Measurements from ENCODE around the gene SCN3B. TPM values are rescaled to one million over a fixed set of nuclear protein-coding genes. Genes with fewer than 3 reads are reported as not detected.

SCN3B gene
- total RNA-seq, 8 experiments from 2014 or later, result 0.13 to 67.3 (median 25.3) TPM

DNA sequence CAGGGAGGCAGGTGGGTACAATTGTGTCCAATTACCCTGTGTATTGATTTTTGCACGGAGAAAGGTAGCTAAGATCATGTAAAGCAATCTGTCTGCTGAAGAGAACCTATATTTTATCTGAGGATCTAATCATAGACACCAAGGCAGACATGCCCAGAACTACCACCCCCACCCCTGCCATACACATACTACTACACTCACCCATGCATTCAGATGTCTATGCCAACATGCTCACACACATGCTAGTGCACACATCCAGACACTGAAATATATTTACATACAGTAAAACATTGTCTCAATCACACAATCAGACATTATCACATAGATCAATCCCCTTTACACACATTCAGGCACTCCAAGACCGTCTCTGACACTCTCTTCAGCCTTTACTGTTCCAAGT lies 1.8 kb downstream of the SCN3B start:
- Histone ChIP-seq H3K4me1 (replicated peaks in 1 of 2) (peaks cover 17% of the 10 kb centered on the region in 2 donors), H3K4me3 (peak overlapping the region; percentile 55 to 74 (median 70)), H3K27ac (no peak overlapping the region)
- in situ Hi-C loops (cut with MboI; ENCODE audit: low pct_unique_long_range_greater_than_20kb in 2 of 9, low sequenced_read_pairs in 9 of 9, unreplicated experiment in 9 of 9), result no loop called here
- 0 to 50% (median 25%) methylated on average over 1 to 2 of the region's 2 CpGs; no CpG with 5 or more reads in 4 of the 10 experiments for WGBS, 10 experiments
- ATAC-seq (replicated peaks in 6 of 8), result no peak

DNA sequence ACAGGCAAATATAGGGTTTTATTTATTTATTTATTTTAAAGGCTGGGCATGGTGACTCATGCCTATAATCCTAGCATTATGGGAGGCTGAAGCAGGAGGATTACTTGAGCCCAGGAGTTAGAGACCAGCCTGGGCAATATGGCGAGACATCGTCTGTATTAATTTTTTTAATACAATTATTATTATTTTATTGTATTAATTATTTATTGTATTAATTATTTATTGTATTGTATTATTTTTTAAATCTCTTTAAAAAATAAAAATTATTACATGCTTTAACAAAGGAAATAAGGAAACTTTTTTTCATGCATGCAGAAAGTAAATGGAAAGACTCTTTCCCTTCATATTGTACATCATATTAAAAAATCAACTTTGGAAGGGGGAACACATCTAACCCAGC lies 3.5 kb downstream of the SCN3B start:
- no peak overlapping the region for H3K27ac ChIP-seq
- peaks cover 17% of the 10 kb centered on the region in 2 donors for H3K4me1 ChIP-seq (replicated peaks in 1 of 2)
- no peak for ATAC-seq (replicated peaks in 6 of 8)
- WGBS, 10 experiments, result 14 to 100% (median 82%) methylated on average over 2 of the region's 2 CpGs; no CpG with 5 or more reads in 3 of the 10 experiments
- H3K4me3 ChIP-seq, result no peak overlapping the region
- in situ Hi-C loops (cut with MboI; ENCODE audit: low pct_unique_long_range_greater_than_20kb in 2 of 9, low sequenced_read_pairs in 9 of 9, unreplicated experiment in 9 of 9), result no loop called here

DNA sequence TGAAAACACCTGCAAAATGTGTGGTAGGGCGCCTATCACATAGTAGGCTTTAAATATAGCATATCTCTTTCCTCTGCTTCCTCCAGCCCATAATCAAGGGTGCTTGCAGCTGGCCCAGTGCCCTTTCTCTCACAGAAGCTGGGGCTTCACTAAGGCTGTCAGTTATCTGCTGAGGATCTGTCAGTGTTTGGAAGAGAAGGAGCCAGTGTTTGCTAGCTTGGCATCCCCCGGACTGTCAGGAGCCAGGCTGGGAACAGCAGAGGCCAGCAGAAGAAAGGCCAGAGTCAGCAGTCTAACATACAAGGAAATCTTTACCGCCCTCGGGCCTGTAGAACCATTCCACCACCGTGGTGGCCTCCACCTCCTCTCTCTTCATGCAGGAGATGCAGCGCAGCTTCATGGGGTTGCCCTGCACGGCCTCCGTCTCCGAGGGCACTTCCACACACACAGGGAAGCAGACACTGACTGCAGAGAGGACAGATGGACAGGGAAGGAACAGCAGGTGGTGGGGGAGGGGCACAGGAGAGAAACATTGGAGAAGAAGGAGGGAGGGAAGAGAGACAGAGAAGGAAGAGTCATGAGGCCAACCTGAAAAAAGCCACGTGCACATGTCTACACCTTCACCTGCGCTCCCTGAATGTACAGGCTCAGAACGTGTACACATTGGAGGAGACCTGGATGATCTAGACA lies 9.0 kb downstream of the SCN3B start:
- WGBS, 10 experiments, result 40 to 100% (median 75%) methylated on average over 1 to 8 of the region's 12 CpGs; no CpG with 5 or more reads in 3 of the 10 experiments
- in situ Hi-C loops (cut with MboI; ENCODE audit: low pct_unique_long_range_greater_than_20kb in 2 of 9, low sequenced_read_pairs in 9 of 9, unreplicated experiment in 9 of 9), result loop anchor here in 1 of 9 experiments (10.0 kb wide), 1 partner anchor 59 kb away; no protein-coding TSS in a partner anchor
- Histone ChIP-seq H3K4me1 (replicated peaks in 1 of 2) (no peaks in the 10 kb centered on the region), H3K27ac (no peak overlapping the region), H3K4me3 (no peak overlapping the region)
- no peak for ATAC-seq (replicated peaks in 6 of 8)

DNA sequence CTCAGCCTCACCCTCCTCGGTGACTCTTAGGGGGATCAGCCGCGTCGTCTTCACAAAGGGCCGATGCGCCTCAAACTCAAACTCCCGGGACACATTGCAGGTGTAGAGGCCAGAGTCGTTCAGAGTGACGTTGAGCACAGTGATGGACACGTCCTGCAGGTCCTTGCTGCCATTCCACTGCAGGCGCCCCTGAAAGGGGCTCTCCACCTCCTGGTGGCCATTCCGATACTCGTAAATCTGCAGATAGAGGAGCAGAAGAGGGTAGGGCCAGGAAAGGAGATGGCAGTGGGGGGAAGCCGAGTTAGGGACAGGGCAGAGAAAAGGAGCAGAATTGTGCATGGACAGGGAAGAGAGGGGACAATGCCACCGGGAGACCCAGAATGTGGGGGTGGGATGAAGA lies 12.0 kb downstream of the SCN3B start:
- in situ Hi-C loops (cut with MboI; ENCODE audit: low pct_unique_long_range_greater_than_20kb in 2 of 9, low sequenced_read_pairs in 9 of 9, unreplicated experiment in 9 of 9), result loop anchor here in 2 of 9 experiments (5.0 to 10.0 kb wide), 2 partner anchors 62 to 65 kb away; no protein-coding TSS in a partner anchor
- Histone ChIP-seq H3K4me3 (no peak overlapping the region), H3K27ac (no peak overlapping the region), H3K4me1 (replicated peaks in 1 of 2) (no peaks in the 10 kb centered on the region)
- 60 to 100% (median 83%) methylated on average over 1 to 2 of the region's 15 CpGs; no CpG with 5 or more reads in 4 of the 10 experiments for WGBS, 10 experiments
- ATAC-seq (replicated peaks in 6 of 8), result no peak

DNA sequence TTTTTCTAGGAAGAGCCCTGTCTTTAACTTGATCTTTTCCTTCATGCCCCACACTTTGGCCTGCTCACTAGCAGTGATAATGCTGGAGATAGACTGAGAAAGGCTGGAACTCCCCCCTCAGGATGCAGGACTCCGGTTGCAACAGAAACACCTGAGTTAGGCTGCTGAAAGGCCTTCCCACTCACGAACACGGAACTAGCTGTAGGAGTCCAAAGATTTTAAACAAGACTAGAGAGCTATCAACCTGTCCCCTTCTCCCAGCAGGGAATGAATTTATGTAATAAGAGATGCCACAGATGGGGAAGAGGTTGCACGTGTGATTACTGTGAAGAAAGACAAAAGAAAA lies 13.0 kb downstream of the SCN3B start:
- in situ Hi-C loops (cut with MboI; ENCODE audit: low pct_unique_long_range_greater_than_20kb in 2 of 9, low sequenced_read_pairs in 9 of 9, unreplicated experiment in 9 of 9), result loop anchor here in 2 of 9 experiments (5.0 to 10.0 kb wide), 2 partner anchors 63 to 66 kb away; no protein-coding TSS in a partner anchor
- H3K4me3 ChIP-seq, result no peak overlapping the region
- H3K27ac ChIP-seq, result no peak overlapping the region
- 0 to 79% (median 47%) methylated on average over 1 to 4 of the region's 4 CpGs; no CpG with 5 or more reads in 2 of the 10 experiments for WGBS, 10 experiments
- ATAC-seq (replicated peaks in 6 of 8), result peak in 3 of 8 experiments; percentile 6 to 13 (median 8)
- no peaks in the 10 kb centered on the region for H3K4me1 ChIP-seq (replicated peaks in 1 of 2)

DNA sequence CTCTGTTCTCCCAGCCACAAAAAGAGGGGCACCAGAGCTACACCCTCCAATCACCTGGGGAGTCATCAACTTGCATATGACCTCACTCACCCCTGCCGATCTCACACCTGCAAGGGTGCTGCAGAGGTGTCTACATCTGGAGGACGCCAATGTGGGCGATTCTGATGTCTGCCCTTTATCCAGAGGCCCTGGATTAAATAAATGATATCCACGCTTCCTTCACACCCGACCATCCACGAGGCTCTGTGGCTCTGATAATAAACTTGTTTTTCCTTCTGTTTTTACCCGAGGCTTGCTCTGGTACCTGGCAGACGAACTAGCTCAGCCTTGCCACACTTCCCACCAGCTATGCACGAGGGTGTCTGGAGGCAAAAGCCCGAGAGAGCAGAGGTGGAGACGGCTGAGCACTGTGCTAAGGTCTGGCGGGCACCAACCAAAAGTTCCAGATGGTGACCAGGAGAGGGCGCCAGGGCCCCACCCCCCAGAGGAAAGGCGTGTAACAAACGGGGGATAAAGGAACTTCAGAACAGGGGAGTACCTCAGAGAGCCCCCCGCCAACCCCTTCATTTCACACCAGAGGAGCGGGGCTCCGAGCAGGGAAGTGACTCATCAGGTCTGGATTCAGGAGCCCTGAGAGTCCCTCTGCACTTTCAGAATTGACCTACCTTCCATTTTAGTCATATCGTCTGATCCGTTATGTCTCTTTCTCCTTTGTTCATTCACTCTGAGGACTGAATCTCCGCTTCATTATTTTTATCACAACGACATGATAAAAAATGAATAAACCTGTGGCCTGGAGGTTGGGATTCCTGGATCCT lies 13.5 kb downstream of the SCN3B start:
- 10 to 100% (median 46%) methylated on average over 1 to 17 of the region's 22 CpGs for WGBS, 10 experiments
- no peaks in the 10 kb centered on the region for H3K4me1 ChIP-seq (replicated peaks in 1 of 2)
- peak; percentile 86 to 96 (median 90) for ATAC-seq (replicated peaks in 6 of 8)
- in situ Hi-C loops (cut with MboI; ENCODE audit: low pct_unique_long_range_greater_than_20kb in 2 of 9, low sequenced_read_pairs in 9 of 9, unreplicated experiment in 9 of 9), result loop anchor here in 2 of 9 experiments (5.0 to 10.0 kb wide), 2 partner anchors 64 to 66 kb away; no protein-coding TSS in a partner anchor
- no peak overlapping the region for H3K27ac ChIP-seq
- H3K4me3 ChIP-seq, result no peak overlapping the region

DNA sequence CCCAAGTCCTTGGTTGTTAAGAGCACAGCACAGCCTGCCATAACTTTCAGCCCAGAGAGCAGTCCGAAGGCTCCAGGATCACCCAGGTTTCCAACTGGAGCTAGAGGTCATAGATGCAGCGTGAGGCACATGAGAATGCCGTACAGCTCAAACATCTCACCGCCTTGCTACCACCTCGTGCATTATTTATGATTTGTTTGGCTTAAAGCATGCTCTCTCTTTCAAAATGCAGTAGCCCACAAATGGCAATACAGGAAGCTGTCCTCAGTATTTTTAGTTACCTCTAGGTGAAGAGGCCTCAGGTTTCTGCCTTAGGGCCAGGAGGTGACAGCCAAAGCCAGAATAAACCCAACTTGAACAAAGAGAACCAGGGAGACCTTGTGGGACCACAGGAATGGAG lies 14.4 kb downstream of the SCN3B start:
- H3K4me1 ChIP-seq (replicated peaks in 1 of 2), result no peaks in the 10 kb centered on the region
- 53 to 93% (median 82%) methylated on average over 1 to 5 of the region's 5 CpGs; no CpG with 5 or more reads in 2 of the 10 experiments for WGBS, 10 experiments
- in situ Hi-C loops (cut with MboI; ENCODE audit: low pct_unique_long_range_greater_than_20kb in 2 of 9, low sequenced_read_pairs in 9 of 9, unreplicated experiment in 9 of 9), result loop anchor here in 2 of 9 experiments (5.0 to 10.0 kb wide), 2 partner anchors 65 to 67 kb away; no protein-coding TSS in a partner anchor
- H3K4me3 ChIP-seq, result no peak overlapping the region
- H3K27ac ChIP-seq, result no peak overlapping the region
- ATAC-seq (replicated peaks in 6 of 8), result no peak

DNA sequence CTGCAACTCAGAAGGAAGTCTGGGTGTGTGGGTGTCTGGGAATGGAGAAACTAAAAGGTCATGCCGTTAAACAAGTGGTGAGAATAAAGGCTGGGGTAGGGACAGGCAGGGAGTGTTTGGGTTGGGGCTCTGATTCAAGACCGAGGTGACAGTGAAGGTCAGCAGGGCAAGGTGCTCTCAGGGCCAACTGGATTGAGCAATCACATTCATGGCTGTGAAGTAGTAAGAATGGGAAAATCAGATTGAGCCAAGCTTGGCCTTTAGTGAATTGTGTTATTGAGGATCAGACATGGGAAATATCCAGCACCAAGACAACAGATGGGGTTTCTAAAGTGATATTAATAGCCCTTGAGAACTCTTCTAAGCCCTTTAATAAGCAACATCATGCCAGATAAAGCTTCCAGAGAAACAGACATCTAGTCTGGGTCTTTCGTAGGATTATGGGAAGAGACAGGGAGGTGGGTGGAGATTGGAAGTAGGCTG lies 24.3 kb downstream of the SCN3B start:
- in situ Hi-C loops (cut with MboI; ENCODE audit: low pct_unique_long_range_greater_than_20kb in 2 of 9, low sequenced_read_pairs in 9 of 9, unreplicated experiment in 9 of 9), result no loop called here

DNA sequence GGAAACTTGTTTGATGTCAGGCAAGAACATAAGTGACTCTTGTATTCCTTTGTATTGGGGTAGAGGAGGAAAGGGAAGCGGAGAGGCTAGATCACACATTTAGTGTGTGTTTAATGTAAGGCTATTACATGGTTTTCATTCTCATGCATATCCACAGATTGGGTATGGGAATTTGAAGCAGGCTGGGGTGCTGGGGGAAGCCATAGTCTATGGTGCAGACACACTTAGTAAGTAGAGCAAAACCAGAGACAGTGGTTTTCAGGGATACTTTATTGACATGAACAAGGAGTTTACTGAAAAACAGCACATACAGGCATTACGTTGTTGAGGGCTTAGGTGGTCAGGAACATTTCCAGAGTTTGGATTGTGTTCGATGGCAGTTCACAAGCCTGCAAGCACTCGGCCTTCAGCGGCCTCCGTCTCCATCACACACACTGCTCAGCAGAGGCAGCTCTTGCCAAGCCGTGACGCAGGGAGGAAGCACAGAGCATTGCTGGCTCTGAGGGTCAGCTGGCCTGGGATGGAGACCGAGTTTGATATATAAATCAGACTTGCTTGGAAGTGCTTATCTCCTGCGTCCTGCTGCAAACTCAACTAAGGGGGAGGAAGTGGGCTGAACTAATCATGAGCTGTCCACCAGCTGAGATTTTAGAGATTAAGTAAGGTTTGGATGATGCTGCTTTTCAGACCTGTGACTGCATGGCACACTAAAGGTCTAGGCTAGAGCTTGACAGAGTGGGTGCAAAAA lies 25.3 kb downstream of the SCN3B start:
- Histone ChIP-seq H3K4me3 (no peak overlapping the region), H3K4me1 (replicated peaks in 1 of 2) (no peaks in the 10 kb centered on the region), H3K27ac (no peak overlapping the region)
- in situ Hi-C loops (cut with MboI; ENCODE audit: low pct_unique_long_range_greater_than_20kb in 2 of 9, low sequenced_read_pairs in 9 of 9, unreplicated experiment in 9 of 9), result no loop called here
- 20 to 97% (median 90%) methylated on average over 1 to 8 of the region's 10 CpGs; no CpG with 5 or more reads in 2 of the 10 experiments for WGBS, 10 experiments
- ATAC-seq (replicated peaks in 6 of 8), result peak in 3 of 8 experiments; percentile 22 to 29 (median 27)

More for the DNA sequence above, 24.3 kb downstream of the SCN3B start:
- H3K27ac ChIP-seq, result no peak overlapping the region
- no peak for ATAC-seq (replicated peaks in 6 of 8)
- 0 to 100% (median 74%) methylated on average over 1 to 3 of the region's 3 CpGs for WGBS, 10 experiments
- no peak overlapping the region for H3K4me3 ChIP-seq
- no peaks in the 10 kb centered on the region for H3K4me1 ChIP-seq (replicated peaks in 1 of 2)

DNA sequence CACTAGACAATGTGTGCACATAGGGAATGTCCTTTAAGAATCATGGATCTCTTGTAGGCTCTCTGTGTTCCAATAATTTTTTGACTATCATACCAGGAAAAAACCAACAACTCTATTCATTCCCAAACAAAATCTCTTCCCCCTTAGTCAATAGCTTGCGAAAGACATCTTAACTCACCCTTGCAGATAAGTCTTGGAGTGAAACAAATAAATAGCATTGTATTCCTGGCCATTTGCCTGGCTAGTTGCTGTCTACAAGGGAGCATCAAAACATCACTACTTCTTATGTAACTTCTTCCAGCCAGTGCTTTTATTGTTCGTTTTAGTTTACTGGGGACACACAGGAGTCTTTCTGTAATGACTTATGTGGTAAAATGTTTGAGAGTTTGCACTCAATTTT lies 29.4 kb downstream of the SCN3B start:
- Histone ChIP-seq H3K4me3 (no peak overlapping the region), H3K4me1 (replicated peaks in 1 of 2) (no peaks in the 10 kb centered on the region), H3K27ac (no peak overlapping the region)
- no peak for ATAC-seq (replicated peaks in 6 of 8)
- in situ Hi-C loops (cut with MboI; ENCODE audit: low pct_unique_long_range_greater_than_20kb in 2 of 9, low sequenced_read_pairs in 9 of 9, unreplicated experiment in 9 of 9), result loop anchor here in 1 of 9 experiments (25.0 kb wide), 1 partner anchor 87 kb away; no protein-coding TSS in a partner anchor
- 58 to 100% (median 83%) methylated on average over 1 to 2 of the region's 2 CpGs; no CpG with 5 or more reads in 3 of the 10 experiments for WGBS, 10 experiments

DNA sequence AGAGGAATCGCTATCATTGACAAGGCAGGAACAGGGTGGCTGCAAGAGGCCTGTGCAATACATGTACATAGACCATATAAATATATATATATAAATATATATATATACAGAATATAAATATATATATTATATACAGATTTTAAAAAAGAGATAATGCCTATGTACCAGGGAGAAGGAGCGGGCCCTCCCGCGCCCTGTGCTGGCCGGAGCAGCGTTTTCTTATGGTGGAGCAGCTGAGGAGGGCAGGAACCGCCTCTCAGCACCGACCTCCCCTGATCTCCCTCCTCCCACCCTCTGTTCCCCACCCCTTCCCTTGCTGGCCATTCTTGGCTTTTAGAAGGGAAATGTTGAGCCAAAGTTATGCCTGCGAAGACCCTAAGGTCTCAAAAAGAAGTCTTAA lies 31.8 kb downstream of the SCN3B start:
- in situ Hi-C loops (cut with MboI; ENCODE audit: low pct_unique_long_range_greater_than_20kb in 2 of 9, low sequenced_read_pairs in 9 of 9, unreplicated experiment in 9 of 9), result loop anchor here in 1 of 9 experiments (25.0 kb wide), 1 partner anchor 90 kb away; no protein-coding TSS in a partner anchor
- H3K4me1 ChIP-seq (replicated peaks in 1 of 2), result no peaks in the 10 kb centered on the region
- ATAC-seq (replicated peaks in 6 of 8), result no peak
- no peak overlapping the region for H3K4me3 ChIP-seq
- H3K27ac ChIP-seq, result no peak overlapping the region
- WGBS, 10 experiments, result 86 to 100% (median 100%) methylated on average over 1 to 5 of the region's 9 CpGs; no CpG with 5 or more reads in 5 of the 10 experiments

DNA sequence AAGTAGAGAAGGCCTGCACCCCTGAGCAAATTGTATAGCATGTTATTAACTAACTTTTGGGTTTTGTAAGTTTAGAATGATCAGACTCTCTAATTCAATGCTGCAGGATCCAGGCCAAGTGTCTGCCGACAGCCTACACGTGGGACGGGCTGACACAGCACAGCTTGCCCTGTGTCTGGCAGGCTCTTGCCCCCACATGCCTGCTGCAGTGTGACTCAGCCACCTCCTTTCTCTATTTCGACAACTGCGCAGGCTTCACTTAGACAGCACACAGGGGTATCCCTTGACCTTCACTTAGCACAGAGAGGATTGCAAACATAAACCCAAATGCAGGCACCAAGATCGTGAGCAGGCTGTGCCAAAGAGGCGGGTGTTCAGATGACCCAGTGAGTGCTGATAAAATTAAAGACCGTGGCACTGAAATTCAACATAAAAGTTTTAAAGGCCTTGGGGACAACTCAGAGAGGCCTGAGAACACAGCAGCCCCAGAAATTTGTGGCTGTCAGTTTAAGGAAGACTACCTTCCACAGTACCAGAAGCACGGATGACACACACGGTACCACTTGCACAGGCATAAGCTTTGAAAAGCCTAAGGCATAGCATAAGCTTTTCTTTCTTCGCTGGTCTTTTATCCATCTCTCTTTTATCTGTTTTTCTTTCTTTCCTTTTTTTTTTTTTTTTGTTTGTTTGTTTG lies 37.8 kb downstream of the SCN3B start:
- in situ Hi-C loops (cut with MboI; ENCODE audit: low pct_unique_long_range_greater_than_20kb in 2 of 9, low sequenced_read_pairs in 9 of 9, unreplicated experiment in 9 of 9), result loop anchor here in 1 of 9 experiments (25.0 kb wide), 1 partner anchor 96 kb away; no protein-coding TSS in a partner anchor
- Histone ChIP-seq H3K27ac (no peak overlapping the region), H3K4me1 (replicated peaks in 1 of 2) (no peaks in the 10 kb centered on the region), H3K4me3 (no peak overlapping the region)
- peak in 5 of 8 experiments; percentile 46 to 88 (median 82) for ATAC-seq (replicated peaks in 6 of 8)
- WGBS, 10 experiments, result 36 to 92% (median 83%) methylated on average over 1 to 8 of the region's 11 CpGs
